IMR-90 (cell line): ENCODE data around the gene OTOGL. TPM values are rescaled to one million over a fixed set of nuclear protein-coding genes. Genes with fewer than 3 reads are reported as not detected.

Source experiments
- ATAC-seq: fragments of 200-7000 bp; cut with Tn5 transposase; 2 replicates; pipeline ENCODE4 v1.9.1; 2020; ENCODE audit warnings: low read depth, mild to moderate bottlenecking, moderate library complexity
- BruUV-seq: library from RNA; stranded (reverse); fragments of 400-500 nt; replicated peaks from 2 replicates; lab custom pipeline; 2021; lab: Mats Ljungman, UMichigan
- CTCF ChIA-PET: fragments of 300-600 bp; formaldehyde crosslinking; extraction: SDS; loops from one replicate; lab custom pipeline; 2021; ENCODE audit warnings: antibody characterized with exemption; lab: Yijun Ruan, JAX
- POLR2A ChIA-PET: fragments of 300-600 bp; sonication (Branson Sonifier 250); formaldehyde crosslinking; loops from one replicate; lab custom pipeline; 2022; ENCODE audit warnings: antibody characterized with exemption; ENCODE audit not compliant: unreplicated experiment; lab: Charles Lee
- DNase-seq: peaks from one replicate; pipeline ENCODE4 v3.0.0; 2013
- H2AFZ ChIP-seq: replicated peaks from 2 replicates; pipeline ENCODE3; 2013; ENCODE audit warnings: low read length, mild to moderate bottlenecking; ENCODE audit not compliant: poor library complexity
- H2AK5ac ChIP-seq: 2 replicates; pipeline ENCODE4 v1.6.1; 2013; ENCODE audit warnings: low read depth, low read length, inconsistent platforms
- H2AK9ac ChIP-seq: replicated peaks from 2 replicates; pipeline ENCODE3; 2013; ENCODE audit warnings: mild to moderate bottlenecking, low read depth, low read length, moderate library complexity; ENCODE audit not compliant: poor library complexity
- H2BK120ac ChIP-seq: 2 replicates; pipeline ENCODE4 v1.6.1; 2013; ENCODE audit warnings: low read depth, low read length, inconsistent platforms
- H2BK15ac ChIP-seq: 3 replicates; pipeline ENCODE4 v1.6.1; 2013; ENCODE audit warnings: low read depth, low read length, inconsistent platforms
- H2BK20ac ChIP-seq: 2 replicates; pipeline ENCODE4 v1.6.1; 2013; ENCODE audit warnings: low read depth, mild to moderate bottlenecking, inconsistent platforms, low read length, moderate library complexity
- H2BK5ac ChIP-seq: 2 replicates; pipeline ENCODE4 v1.6.1; 2013; ENCODE audit warnings: mild to moderate bottlenecking, low read depth, low read length, inconsistent platforms; ENCODE audit not compliant: poor library complexity, severe bottlenecking
- H3K14ac ChIP-seq: replicated peaks from 2 replicates; pipeline ENCODE4 v1.6.1; 2013; ENCODE audit warnings: low read depth, low read length, inconsistent platforms
- H3K18ac ChIP-seq: 2 replicates; pipeline ENCODE4 v1.6.1; 2013; ENCODE audit warnings: low read depth, low read length, control low read depth
- H3K23ac ChIP-seq: 2 replicates; pipeline ENCODE4 v1.6.1; 2013; ENCODE audit warnings: low read depth, low read length, inconsistent platforms
- H3K27ac ChIP-seq: 2 replicates; pipeline ENCODE4 v1.5.1; 2013; ENCODE audit warnings: mild to moderate bottlenecking, control low read depth, low read length; ENCODE audit not compliant: insufficient read depth
- H3K27me3 ChIP-seq: 2 replicates; pipeline ENCODE4 v1.6.1; 2013; ENCODE audit warnings: low read length; ENCODE audit not compliant: control insufficient read depth, insufficient read depth
- H3K36me3 ChIP-seq: 2 replicates; pipeline ENCODE4 v1.6.1; 2013; ENCODE audit warnings: low read length, mixed read lengths; ENCODE audit not compliant: control insufficient read depth, insufficient read depth
- H3K4ac ChIP-seq: 2 replicates; pipeline ENCODE4 v1.6.1; 2013; ENCODE audit warnings: low read depth, low read length, inconsistent platforms
- H3K4me1 ChIP-seq: 2 replicates; pipeline ENCODE4 v1.6.1; 2013; ENCODE audit warnings: low read length, mixed read lengths; ENCODE audit not compliant: control insufficient read depth, insufficient read depth
- H3K4me2 ChIP-seq: 2 replicates; pipeline ENCODE4 v1.6.1; 2013; ENCODE audit warnings: low read depth, mild to moderate bottlenecking, control low read depth, low read length, moderate library complexity
- H3K4me3 ChIP-seq: 2 replicates; pipeline ENCODE4 v1.5.1; 2013; ENCODE audit warnings: low read depth, mild to moderate bottlenecking, control low read depth, low read length, moderate library complexity; ENCODE audit not compliant: insufficient read depth
- H3K56ac ChIP-seq: 2 replicates; pipeline ENCODE4 v1.6.1; 2013; ENCODE audit warnings: low read length, inconsistent platforms; ENCODE audit not compliant: insufficient read depth; ENCODE audit errors: extremely low read depth
- H3K79me1 ChIP-seq, 2 experiments: 2 replicates each; pipeline ENCODE4 v1.6.1; 2013; ENCODE audit warnings: low read length in 2 of 2, inconsistent platforms in 1 of 2, low read depth in 1 of 2
- H3K9ac ChIP-seq: 2 replicates; pipeline ENCODE4 v1.6.1; 2013; ENCODE audit warnings: low read depth, low read length, control low read depth
- H3K9me1 ChIP-seq: 2 replicates; pipeline ENCODE4 v1.6.1; 2013; ENCODE audit warnings: low read length, inconsistent platforms; ENCODE audit not compliant: insufficient read depth
- H3K9me3 ChIP-seq: 2 replicates; pipeline ENCODE4 v1.6.1; 2013; ENCODE audit warnings: low read length; ENCODE audit not compliant: control insufficient read depth, insufficient read depth
- H4K20me1 ChIP-seq: 2 replicates; pipeline ENCODE4 v1.6.1; 2013; ENCODE audit warnings: low read length, inconsistent platforms; ENCODE audit not compliant: insufficient read depth
- H4K5ac ChIP-seq: 2 replicates; pipeline ENCODE4 v1.6.1; 2013; ENCODE audit warnings: mild to moderate bottlenecking, low read depth, low read length, control low read depth
- H4K8ac ChIP-seq, 2 experiments: 2 replicates each; pipeline ENCODE4 v1.6.1; 2013; ENCODE audit warnings: low read depth in 2 of 2, low read length in 2 of 2, control low read depth in 1 of 2, inconsistent platforms in 1 of 2
- H4K91ac ChIP-seq: 2 replicates; pipeline ENCODE4 v1.6.1; 2013; ENCODE audit warnings: low read depth, low read length, inconsistent platforms; ENCODE audit not compliant: insufficient read depth
- RCOR1 ChIP-seq: IDR thresholded peaks from 2 replicates; pipeline ENCODE4 v1.6.1; 2012; ENCODE audit warnings: mild to moderate bottlenecking, low read length, improper control_type of control experiment; ENCODE audit not compliant: insufficient replicate concordance
- WGBS, 2 experiments: methylation state at CpG; one replicate each; pipeline versions ENCODE4 v1.1.5 to v1.1.7; 2013; ENCODE audit warnings: missing lambda C conversion rate in 2 of 2; ENCODE audit not compliant: insufficient read length in 1 of 2; ENCODE audit errors: extremely low coverage in 2 of 2; 5-methylcytosine and 5-hydroxymethylcytosine counted together
- dilution Hi-C: fragments of 300-500 bp; cut with HindIII; formaldehyde crosslinking; loops from one replicate; pipeline ENCODE4 v1.14.3; 2018; ENCODE audit warnings: low sequenced_read_pairs; ENCODE audit not compliant: unreplicated experiment
- in situ Hi-C: fragments of 300-500 bp; cut with MboI; formaldehyde crosslinking; loops from 3 replicates; pipeline ENCODE4 v1.14.3; 2019; ENCODE audit warnings: low sequenced_read_pairs, inconsistent platforms, mixed read lengths
- intact Hi-C: fragments of 100-400 bp; cut with micrococcal nuclease; formaldehyde crosslinking; loops from 2 replicates; pipeline ENCODE4 v1.10.0; 2022
- polyA plus RNA-seq, 3 experiments: library from polyadenylated mRNA; depleted of rRNA; stranded (reverse); fragments of >200 nt; gene quantifications; 2 replicates each; pipeline ENCODE4 v1.2.3, GENCODE V29; 2012; ENCODE audit warnings: low replicate concordance in 1 of 3
- total RNA-seq: library from RNA; depleted of rRNA; stranded (reverse); fragments of >200 nt; gene quantifications from 2 replicates; pipeline ENCODE4 v1.2.3, GENCODE V29; 2012

Gene OTOGL
- total and polyA plus RNA-seq, 2 of the 4 experiments (the other 2 are of a cell fraction): 0.10 to 0.18 TPM

DNA sequence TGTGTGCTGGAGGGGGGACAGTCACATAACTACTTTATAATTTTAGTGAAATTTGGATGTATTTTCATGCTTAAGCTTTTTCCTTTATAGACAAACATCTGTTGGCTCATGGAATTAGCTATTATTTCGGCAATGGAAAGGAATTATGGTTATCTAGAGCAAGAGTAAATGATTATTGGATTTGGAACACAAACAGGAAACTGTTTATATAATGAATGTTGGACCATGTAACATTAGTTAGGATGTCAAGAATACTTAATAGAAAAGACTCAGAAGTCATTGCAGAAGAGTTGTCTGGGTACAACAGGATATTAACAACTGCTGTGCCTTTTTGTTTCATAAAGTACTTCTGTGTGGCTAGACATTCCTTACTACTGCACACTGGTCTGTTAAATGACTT is 108.7 kb downstream of the OTOGL start:
- POLR2A ChIA-PET: no interaction called here
- Histone ChIP-seq H2AK9ac (no peak overlapping the region), H3K4me3 (no peak overlapping the region), H2BK15ac (no peak overlapping the region), H4K8ac (no peak overlapping the region), H2BK5ac (no peak overlapping the region), H3K79me1 (no peaks in the 10 kb centered on the region), H3K36me3 (no peaks in the 10 kb centered on the region), H4K5ac (no peak overlapping the region), H3K4me1 (no peaks in the 10 kb centered on the region), H3K18ac (no peak overlapping the region), H2BK20ac (no peak overlapping the region), H3K9me1 (no peaks in the 10 kb centered on the region), H4K20me1 (no peaks in the 10 kb centered on the region), H3K56ac (no peak overlapping the region), H3K4ac (no peak overlapping the region), H3K27me3 (no peaks in the 10 kb centered on the region), H3K27ac (no peak overlapping the region), H3K4me2 (no peak overlapping the region), H3K9ac (no peak overlapping the region), H3K9me3 (no peaks in the 10 kb centered on the region), H2AK5ac (no peak overlapping the region), H3K14ac (no peak overlapping the region), H2AFZ (no peak overlapping the region), H4K91ac (no peak overlapping the region), H3K23ac (no peak overlapping the region), H2BK120ac (no peak overlapping the region)
- WGBS, 2 experiments: no CpG with 5 or more reads among the region's 1 CpG
- CTCF ChIA-PET: interaction anchor here (1.0 to 1.4 kb wide), 2 partner anchors 9 to 13 kb away, joined by 3 to 5 read pairs; no protein-coding TSS in a partner anchor
- dilution Hi-C loops: no loop called here
- TF ChIP-seq RCOR1: no peak
- intact Hi-C loops: no loop called here
- ATAC-seq: no peak
- no peak for DNase-seq
- no TSS peak for BruUV-seq
- in situ Hi-C loops: loop anchor here (25.0 kb wide), 1 partner anchor 554 kb away; no protein-coding TSS in a partner anchor
